Activated CD8-positive, alpha-beta memory T cell treated with anti-CD3 and anti-CD28 coated beads, Interleukin-2, amount 10 ng/mL, durations not matched to agents 7 days and 5 days (primary cell): Measurements from ENCODE around the gene HOXD13. TPM values are rescaled to one million over a fixed set of nuclear protein-coding genes. Genes with fewer than 3 reads are reported as not detected.

Experiments used
- ATAC-seq: fragments of 150-1000 bp; cut with Tn5 transposase; one replicate; pipeline ENCODE4 v1.10.0; 2021; ENCODE audit warnings: moderate library complexity
- CTCF ChIA-PET: fragments of 350-600 bp; sonication (Branson Sonifier 250); formaldehyde crosslinking; loops from one replicate; lab custom pipeline; 2021; ENCODE audit warnings: antibody characterized with exemption; lab: Charles Lee
- DNase-seq: peaks from one replicate; pipeline ENCODE4 v3.0.0-alpha.2; 2020
- H3K27ac Mint-ChIP-seq: one replicate; pipeline ENCODE4 v1.8.0; 2021; ENCODE audit warnings: mild to moderate bottlenecking, mixed read lengths
- H3K27me3 Mint-ChIP-seq: one replicate; pipeline ENCODE4 v1.8.0; 2021; ENCODE audit warnings: mixed read lengths
- H3K36me3 Mint-ChIP-seq: one replicate; pipeline ENCODE4 v1.8.0; 2021; ENCODE audit warnings: mild to moderate bottlenecking, mixed read lengths
- H3K4me1 Mint-ChIP-seq: one replicate; pipeline ENCODE4 v1.8.0; 2021; ENCODE audit warnings: mixed read lengths
- H3K4me3 Mint-ChIP-seq: one replicate; pipeline ENCODE4 v1.8.0; 2021; ENCODE audit warnings: mild to moderate bottlenecking, moderate library complexity, mixed read lengths
- H3K9me3 Mint-ChIP-seq: one replicate; pipeline ENCODE4 v1.8.0; 2022; ENCODE audit warnings: low read depth, mixed read lengths
- total RNA-seq, 2 experiments: library from RNA; stranded (reverse); gene quantifications; one replicate each; pipeline ENCODE4 v1.2.3, GENCODE V29; 2021

HOXD13 gene
- total RNA-seq, 2 experiments from 2014 or later = not detected

- H3K4me3 Mint-ChIP-seq = peak overlapping the region; percentile 39
- CTCF ChIA-PET = interaction anchor here (0.9 to 3.5 kb wide), 12 partner anchors 8 to 1020 kb away, joined by 3 to 32 read pairs (median 7); no protein-coding TSS in a partner anchor
- no peaks in the 10 kb centered on the region for H3K9me3 Mint-ChIP-seq
- peaks cover 89% of the 10 kb centered on the region for H3K27me3 Mint-ChIP-seq
- peaks cover 10% of the 10 kb centered on the region for H3K4me1 Mint-ChIP-seq
- peaks cover 4% of the 10 kb centered on the region for H3K36me3 Mint-ChIP-seq
- DNase-seq (no peak), ATAC-seq (no peak)
- H3K27ac Mint-ChIP-seq = peak overlapping the region; percentile 66
Measured at GRCh38 chr2:176128172-176128981, 35.9 kb downstream of the HOXD13 start.

GRCh38 chr2:176128982-176129796 lies 36.7 kb downstream of the HOXD13 start, which contains the start of gene HOXD8:
Gene HOXD8, plus strand, starts transcription at chr2:176129705. Its CDS starts 662 bp downstream, at chr2:176130367.
- Mint-ChIP-seq H3K27ac (peak within 1 kb of the TSS; percentile 68), H3K36me3 (peaks cover 4% of the 10 kb centered on the region), H3K9me3 (no peaks in the 10 kb centered on the region), H3K4me1 (peaks cover 10% of the 10 kb centered on the region), H3K4me3 (peak within 1 kb of the TSS; percentile 39), H3K27me3 (peaks cover 89% of the 10 kb centered on the region)
- CTCF ChIA-PET = interaction anchor here (1.0 to 3.5 kb wide), 2 partner anchors 9 to 325 kb away, joined by 3 to 24 read pairs; no protein-coding TSS in a partner anchor
- no peak for DNase-seq
- ATAC-seq = no peak

- H3K36me3 Mint-ChIP-seq = peaks cover 4% of the 10 kb centered on the region
- H3K4me1 Mint-ChIP-seq = peaks cover 10% of the 10 kb centered on the region
- peaks cover 89% of the 10 kb centered on the region for H3K27me3 Mint-ChIP-seq
- DNase-seq = no peak
- no peak overlapping the region for H3K27ac Mint-ChIP-seq
- H3K9me3 Mint-ChIP-seq = no peaks in the 10 kb centered on the region
- CTCF ChIA-PET = interaction anchor here (1.0 to 1.4 kb wide), 2 partner anchors 9 to 507 kb away, joined by 3 read pairs; no protein-coding TSS in a partner anchor
- H3K4me3 Mint-ChIP-seq = no peak overlapping the region
- no peak for ATAC-seq
Measured at GRCh38 chr2:176129813-176130146, 37.3 kb downstream of the HOXD13 start.

DNA sequence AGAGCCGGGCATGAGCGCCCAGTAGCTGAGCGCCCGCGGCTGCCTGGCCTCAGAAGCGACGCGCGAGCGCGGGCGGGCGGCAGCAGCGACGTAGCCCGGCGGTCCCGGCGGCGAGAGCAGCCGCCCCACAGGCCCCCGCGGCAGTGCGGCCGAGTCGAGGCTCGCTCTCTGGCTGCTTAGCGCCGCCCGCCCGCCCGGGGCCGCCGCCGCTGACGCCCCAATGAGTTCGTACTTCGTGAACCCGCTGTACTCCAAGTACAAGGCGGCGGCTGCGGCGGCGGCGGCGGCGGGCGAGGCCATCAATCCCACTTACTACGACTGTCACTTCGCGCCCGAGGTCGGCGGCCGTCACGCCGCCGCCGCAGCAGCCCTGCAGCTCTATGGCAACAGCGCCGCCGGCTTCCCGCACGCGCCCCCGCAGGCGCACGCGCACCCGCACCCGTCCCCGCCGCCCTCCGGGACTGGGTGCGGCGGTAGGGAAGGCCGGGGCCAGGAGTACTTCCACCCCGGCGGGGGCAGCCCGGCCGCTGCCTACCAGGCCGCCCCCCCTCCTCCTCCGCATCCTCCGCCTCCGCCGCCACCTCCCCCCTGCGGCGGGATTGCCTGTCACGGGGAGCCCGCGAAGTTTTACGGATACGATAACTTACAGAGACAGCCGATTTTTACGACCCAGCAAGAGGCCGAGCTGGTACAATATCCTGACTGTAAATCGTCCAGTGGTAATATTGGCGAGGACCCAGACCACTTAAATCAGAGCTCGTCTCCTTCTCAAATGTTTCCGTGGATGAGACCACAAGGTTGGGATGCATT lies 37.8 kb downstream of the HOXD13 start:
- H3K4me3 Mint-ChIP-seq = no peak overlapping the region

GRCh38 chr2:176130957-176131847 lies 38.7 kb downstream of the HOXD13 start:
- no peak for DNase-seq
- ATAC-seq = no peak
- H3K9me3 Mint-ChIP-seq = no peaks in the 10 kb centered on the region
- H3K36me3 Mint-ChIP-seq = peaks cover 4% of the 10 kb centered on the region
- CTCF ChIA-PET = interaction anchor here (0.8 to 2.8 kb wide), 14 partner anchors 9 to 1017 kb away, joined by 3 to 12 read pairs (median 4); no protein-coding TSS in a partner anchor
- no peak overlapping the region for H3K4me3 Mint-ChIP-seq
- H3K27me3 Mint-ChIP-seq = peaks cover 89% of the 10 kb centered on the region
- H3K4me1 Mint-ChIP-seq = peaks cover 15% of the 10 kb centered on the region
- H3K27ac Mint-ChIP-seq = peak overlapping the region; percentile 74

More for the DNA sequence above, 37.8 kb downstream of the HOXD13 start:
- Mint-ChIP-seq H3K4me1 (peaks cover 10% of the 10 kb centered on the region), H3K9me3 (no peaks in the 10 kb centered on the region), H3K36me3 (peaks cover 4% of the 10 kb centered on the region), H3K27me3 (peaks cover 89% of the 10 kb centered on the region), H3K27ac (peak overlapping the region; percentile 74)
- CTCF ChIA-PET = interaction anchor here (0.9 to 2.6 kb wide), 6 partner anchors 10 to 684 kb away, joined by 3 to 12 read pairs (median 3); no protein-coding TSS in a partner anchor
- no peak for DNase-seq
- ATAC-seq = no peak

- H3K27me3 Mint-ChIP-seq = peaks cover 87% of the 10 kb centered on the region
- no peak overlapping the region for H3K27ac Mint-ChIP-seq
Measured at GRCh38 chr2:176131848-176132158, 39.3 kb downstream of the HOXD13 start.

DNA sequence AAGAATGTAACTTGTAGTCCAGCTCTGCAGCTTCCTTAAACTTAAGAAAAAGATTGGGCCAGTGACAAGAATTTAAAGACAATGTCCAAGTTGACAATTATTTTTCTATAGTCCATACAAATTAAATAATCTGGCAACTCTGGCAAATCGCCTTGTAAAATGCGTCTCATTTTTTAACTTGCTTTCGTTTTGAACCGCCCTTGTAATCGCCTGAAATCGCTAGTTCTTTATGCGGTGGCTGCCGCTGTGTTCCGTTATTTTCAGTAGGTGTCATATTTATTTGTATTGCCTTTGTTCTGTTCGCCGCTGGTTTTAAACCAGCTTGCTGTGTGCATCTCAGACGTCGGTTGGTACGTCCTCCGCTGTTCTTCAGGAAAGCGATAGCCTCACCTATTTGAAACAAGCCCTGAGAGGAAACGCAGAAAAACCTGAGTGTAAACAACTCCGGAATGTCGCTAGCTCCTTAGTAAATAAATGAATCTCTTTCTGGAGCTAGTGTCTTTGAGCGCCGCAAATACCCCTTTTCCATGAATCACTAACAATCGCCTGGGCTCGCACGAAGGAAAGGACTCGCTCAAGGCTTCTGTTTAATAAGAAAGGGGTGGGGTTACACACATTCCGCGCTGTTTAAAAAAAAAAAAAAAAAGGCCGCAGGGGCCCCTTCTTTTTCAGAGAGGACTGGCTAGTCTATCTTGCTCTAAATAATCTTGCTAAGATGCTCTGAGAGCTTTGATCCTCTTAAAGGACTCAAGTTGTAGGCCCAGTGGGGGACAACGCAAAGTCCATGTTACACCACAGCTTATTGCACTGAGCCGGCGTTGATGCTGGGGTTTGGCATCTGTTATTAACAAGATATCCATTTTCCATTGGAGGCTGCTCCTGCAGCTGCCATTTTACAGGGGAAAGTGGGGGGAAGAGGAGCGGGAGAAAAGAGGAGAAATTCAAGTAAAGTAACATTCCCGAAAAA lies 40.0 kb downstream of the HOXD13 start:
- DNase-seq (no peak), ATAC-seq (no peak)
- Mint-ChIP-seq H3K27ac (no peak overlapping the region), H3K4me1 (peaks cover 15% of the 10 kb centered on the region), H3K9me3 (no peaks in the 10 kb centered on the region), H3K27me3 (peaks cover 88% of the 10 kb centered on the region), H3K4me3 (peak overlapping the region; percentile 61), H3K36me3 (peaks cover 4% of the 10 kb centered on the region)
- CTCF ChIA-PET = interaction anchor here (0.6 to 2.8 kb wide), 12 partner anchors 8 to 1016 kb away, joined by 3 to 12 read pairs (median 6); no protein-coding TSS in a partner anchor

More at GRCh38 chr2:176131848-176132158, 39.3 kb downstream of the HOXD13 start:
- H3K9me3 Mint-ChIP-seq = no peaks in the 10 kb centered on the region
- H3K36me3 Mint-ChIP-seq = peaks cover 4% of the 10 kb centered on the region
- CTCF ChIA-PET = interaction anchor here (0.6 to 2.8 kb wide), 10 partner anchors 9 to 1017 kb away, joined by 3 to 12 read pairs (median 6); no protein-coding TSS in a partner anchor
- no peak overlapping the region for H3K4me3 Mint-ChIP-seq
- DNase-seq = no peak
- ATAC-seq = no peak
- peaks cover 15% of the 10 kb centered on the region for H3K4me1 Mint-ChIP-seq

GRCh38 chr2:176133389-176133788 lies 40.9 kb downstream of the HOXD13 start:
- peaks cover 2% of the 10 kb centered on the region for H3K36me3 Mint-ChIP-seq
- ATAC-seq (no peak), DNase-seq (no peak)
- H3K4me3 Mint-ChIP-seq = no peak overlapping the region
- no peak overlapping the region for H3K27ac Mint-ChIP-seq
- H3K4me1 Mint-ChIP-seq = peaks cover 15% of the 10 kb centered on the region
- H3K27me3 Mint-ChIP-seq = peaks cover 88% of the 10 kb centered on the region
- CTCF ChIA-PET = interaction anchor here (0.9 to 2.8 kb wide), 5 partner anchors 10 to 322 kb away, joined by 3 to 10 read pairs (median 7); no protein-coding TSS in a partner anchor
- no peaks in the 10 kb centered on the region for H3K9me3 Mint-ChIP-seq

DNA sequence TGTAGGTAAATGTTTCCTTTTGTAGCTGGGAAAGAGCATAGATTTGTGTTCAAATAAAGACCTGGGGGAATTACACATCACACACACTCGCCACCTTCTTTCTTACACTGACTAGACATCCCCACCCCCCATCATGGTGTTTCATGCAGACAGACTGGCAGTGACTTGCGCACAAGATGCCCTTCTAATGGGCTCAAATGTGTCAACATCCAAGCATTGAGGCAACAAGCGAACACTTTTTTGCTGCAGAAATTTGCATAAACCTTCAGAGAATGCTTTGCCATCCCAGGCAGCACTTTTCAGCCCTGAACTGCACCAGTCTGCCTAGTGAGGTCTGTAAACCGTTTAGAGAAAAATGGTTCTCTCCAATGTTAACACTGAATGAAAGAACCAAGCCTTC lies 41.5 kb downstream of the HOXD13 start:
- Mint-ChIP-seq H3K36me3 (no peaks in the 10 kb centered on the region), H3K4me3 (no peak overlapping the region), H3K4me1 (peaks cover 16% of the 10 kb centered on the region), H3K27me3 (peaks cover 88% of the 10 kb centered on the region), H3K27ac (no peak overlapping the region), H3K9me3 (no peaks in the 10 kb centered on the region)
- ATAC-seq = no peak
- CTCF ChIA-PET = interaction anchor here (0.9 to 2.8 kb wide), 4 partner anchors 10 to 503 kb away, joined by 3 to 7 read pairs (median 6); no protein-coding TSS in a partner anchor
- no peak for DNase-seq

- DNase-seq (no peak), ATAC-seq (no peak)
- no peaks in the 10 kb centered on the region for H3K9me3 Mint-ChIP-seq
- no peak overlapping the region for H3K4me3 Mint-ChIP-seq
- CTCF ChIA-PET = no interaction called here
- peaks cover 2% of the 10 kb centered on the region for H3K36me3 Mint-ChIP-seq
- peaks cover 23% of the 10 kb centered on the region for H3K4me1 Mint-ChIP-seq
- H3K27me3 Mint-ChIP-seq = peaks cover 90% of the 10 kb centered on the region
- no peak overlapping the region for H3K27ac Mint-ChIP-seq
Measured at GRCh38 chr2:176135035-176135440, 42.5 kb downstream of the HOXD13 start.
